AG04450 (cell line): ENCODE data around the gene CFAP58. TPM values are rescaled to one million over a fixed set of nuclear protein-coding genes. Genes with fewer than 3 reads are reported as not detected.

Experiments
- CTCF ChIA-PET: fragments of 300-600, 350-600 bp; formaldehyde crosslinking; extraction: SDS; loops from one replicate; lab custom pipeline; 2022; ENCODE audit warnings: antibody characterized with exemption, inconsistent platforms; lab: Charles Lee
- POLR2A ChIA-PET: fragments of 350-600 bp; formaldehyde crosslinking; extraction: SDS; loops from one replicate; lab custom pipeline; 2021; ENCODE audit warnings: antibody characterized with exemption, inconsistent platforms; lab: Yijun Ruan, JAX
- DNase-seq: peaks from one replicate; pipeline ENCODE4 v3.0.0-alpha.2; 2011; ENCODE audit warnings: low read depth, low spot score
- H3K27ac ChIP-seq: one replicate; pipeline ENCODE4 v1.5.1; 2012; ENCODE audit warnings: low read depth, low read length, control low read depth
- H3K27me3 ChIP-seq: one replicate; pipeline ENCODE4 v1.6.0; 2012; ENCODE audit warnings: low read length; ENCODE audit not compliant: control insufficient read depth, insufficient read depth
- H3K4me3 ChIP-seq: 2 replicates; pipeline ENCODE4 v1.5.1; 2011; ENCODE audit warnings: mild to moderate bottlenecking, low read depth, low read length, control low read depth
- H3K9me3 ChIP-seq: 2 replicates; pipeline ENCODE4 v1.5.1; 2012; ENCODE audit warnings: low read length; ENCODE audit not compliant: control insufficient read depth, insufficient read depth
- CTCF ChIP-seq: IDR thresholded peaks from 2 replicates; pipeline ENCODE4 v1.5.1; 2011; ENCODE audit warnings: low read depth, low read length, control low read depth, inconsistent platforms
- polyA plus RNA-seq: library from polyadenylated mRNA; depleted of rRNA; stranded (reverse); fragments of >200 nt; gene quantifications from 2 replicates; pipeline ENCODE4 v1.2.3, GENCODE V29; 2011

Gene CFAP58
- polyA plus RNA-seq, 1 experiment, result 0.51 TPM

DNA sequence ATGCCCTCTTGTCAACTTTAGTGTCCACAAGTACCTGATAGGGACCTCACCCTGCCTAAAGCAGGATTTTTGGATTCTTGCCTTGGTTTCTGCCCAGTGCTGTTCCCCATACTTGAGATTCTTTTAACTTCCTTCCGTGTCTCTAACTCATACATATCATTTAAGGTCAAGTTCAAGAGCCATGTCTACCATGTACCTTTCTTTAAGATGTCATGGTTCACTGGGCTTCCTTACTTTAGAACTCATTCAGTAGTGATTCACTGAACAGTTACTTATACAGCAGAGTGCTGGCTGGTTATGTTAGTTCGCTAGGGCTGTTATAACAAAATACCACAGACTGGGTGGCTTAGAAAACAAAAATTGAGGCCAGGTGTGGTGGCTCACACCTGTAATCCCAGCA, 5.0 kb upstream of the CFAP58 start:
- Histone ChIP-seq H3K4me3 (no peak overlapping the region), H3K27ac (no peak overlapping the region), H3K9me3 (no peaks in the 10 kb centered on the region), H3K27me3 (no peaks in the 10 kb centered on the region)
- POLR2A ChIA-PET, result no interaction called here
- CTCF ChIA-PET, result interaction anchor here (1.4 to 3.4 kb wide), 4 partner anchors 19 to 74 kb away, joined by 4 to 51 read pairs (median 11); no protein-coding TSS in a partner anchor
- DNase-seq, result no peak
- no peak for TF ChIP-seq CTCF

DNA sequence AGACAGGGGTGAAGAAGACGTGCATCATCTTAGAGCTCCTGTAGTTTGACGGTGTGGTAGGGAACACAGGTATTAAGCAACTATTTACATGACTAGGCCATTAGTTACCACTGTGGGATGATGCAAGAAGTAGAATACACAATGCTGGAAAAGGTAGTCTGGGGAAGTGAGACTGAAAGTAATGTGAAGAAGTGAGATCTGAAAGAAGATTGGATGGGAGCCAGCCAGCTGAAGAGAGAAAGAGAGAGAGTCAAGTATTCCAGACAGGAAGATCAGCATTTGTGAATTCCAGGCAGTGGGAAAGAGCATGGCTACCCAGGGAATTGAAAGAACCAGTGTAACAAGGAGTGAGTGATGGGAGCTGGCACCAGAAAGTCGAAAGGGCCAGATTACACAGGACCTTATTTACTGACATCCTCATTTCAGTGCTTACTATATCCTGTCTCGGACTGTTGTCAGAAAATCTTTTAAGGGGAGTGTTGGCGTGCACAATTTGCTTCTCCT, 4.0 kb upstream of the CFAP58 start:
- Histone ChIP-seq H3K27ac (peak overlapping the region; percentile 11), H3K9me3 (no peaks in the 10 kb centered on the region), H3K4me3 (0 out of 2 replicates have a peak overlapping the region, but pooled peaks have one; percentile 13), H3K27me3 (no peaks in the 10 kb centered on the region)
- CTCF ChIA-PET, result interaction anchor here (0.8 to 6.1 kb wide), 12 partner anchors 9 to 462 kb away, joined by 3 to 379 read pairs (median 6); no protein-coding TSS in a partner anchor
- no peak for DNase-seq
- POLR2A ChIA-PET, result no interaction called here
- no peak for TF ChIP-seq CTCF

DNA sequence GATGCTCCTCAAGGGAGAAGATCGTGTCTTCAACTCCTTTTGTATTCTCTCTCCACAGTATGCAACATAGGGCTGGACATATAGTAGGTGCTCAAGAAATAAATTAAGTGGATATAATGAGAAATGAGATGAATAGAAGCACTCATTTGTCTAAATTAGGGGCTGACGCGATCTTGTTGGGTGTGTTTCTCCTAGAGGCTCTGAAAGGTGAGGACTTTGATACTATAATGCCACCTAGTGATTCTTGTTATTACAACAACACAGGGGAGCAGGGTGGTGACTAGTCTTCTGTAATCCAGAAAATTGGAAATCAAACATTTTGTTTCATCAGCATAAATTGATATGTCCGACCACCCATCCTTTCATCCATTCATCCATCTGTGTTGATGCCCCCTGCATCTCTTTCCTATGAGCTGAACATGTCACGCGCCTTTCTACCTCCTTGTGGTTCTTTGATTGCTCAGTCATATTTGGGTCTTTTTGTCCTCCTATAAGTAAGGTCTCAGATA, 3.5 kb upstream of the CFAP58 start:
- no peaks in the 10 kb centered on the region for H3K27me3 ChIP-seq
- no peak for DNase-seq
- H3K27ac ChIP-seq, result peak overlapping the region; percentile 11
- ChIA-PET POLR2A (no interaction called here), CTCF (interaction anchor here (0.6 to 6.1 kb wide), 25 partner anchors 9 to 462 kb away, joined by 3 to 379 read pairs (median 5); partner anchors contain the start of gene GSTO1)
- TF ChIP-seq CTCF, result peak; percentile 63
- no peaks in the 10 kb centered on the region for H3K9me3 ChIP-seq
- H3K4me3 ChIP-seq, result 0 out of 2 replicates have a peak overlapping the region, but pooled peaks have one; percentile 13

DNA sequence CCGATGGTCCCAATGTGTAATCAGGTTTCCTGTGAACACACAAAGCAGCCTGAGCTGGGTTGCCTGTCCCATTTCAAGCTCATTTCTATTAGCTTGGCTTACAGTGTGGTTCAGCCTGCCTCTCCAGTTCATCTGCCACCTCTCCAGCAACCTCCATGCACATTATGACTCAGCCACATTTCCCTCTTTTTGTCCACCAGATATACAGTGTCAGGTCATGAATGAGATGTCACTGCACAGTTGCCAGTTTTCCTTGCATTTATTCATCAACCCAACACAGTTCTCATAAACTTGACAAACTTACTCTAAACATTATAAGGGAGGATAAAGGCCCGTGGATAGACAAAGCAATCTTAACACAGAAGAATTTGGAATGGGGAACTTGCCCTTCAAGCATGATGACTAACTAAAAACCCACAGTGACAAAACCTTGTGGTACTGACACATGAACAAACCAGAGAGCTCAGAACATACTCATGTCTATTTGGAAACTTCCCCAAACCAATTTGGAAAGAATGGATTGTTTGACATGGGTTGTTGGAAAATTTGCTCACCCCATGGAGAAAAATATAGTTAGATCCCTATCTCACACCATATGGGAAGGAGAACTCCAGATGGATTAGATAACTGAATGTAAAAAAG, 2.5 kb upstream of the CFAP58 start:
- ChIA-PET CTCF (interaction anchor here (0.7 to 6.1 kb wide), 26 partner anchors 10 to 463 kb away, joined by 3 to 379 read pairs (median 4); partner anchors contain the start of genes GSTO1 and ITPRIP), POLR2A (no interaction called here)
- no peak for DNase-seq
- no peak overlapping the region for H3K27ac ChIP-seq
- no peak overlapping the region for H3K4me3 ChIP-seq
- H3K27me3 ChIP-seq, result no peaks in the 10 kb centered on the region
- H3K9me3 ChIP-seq, result no peaks in the 10 kb centered on the region
- TF ChIP-seq CTCF, result no peak

DNA sequence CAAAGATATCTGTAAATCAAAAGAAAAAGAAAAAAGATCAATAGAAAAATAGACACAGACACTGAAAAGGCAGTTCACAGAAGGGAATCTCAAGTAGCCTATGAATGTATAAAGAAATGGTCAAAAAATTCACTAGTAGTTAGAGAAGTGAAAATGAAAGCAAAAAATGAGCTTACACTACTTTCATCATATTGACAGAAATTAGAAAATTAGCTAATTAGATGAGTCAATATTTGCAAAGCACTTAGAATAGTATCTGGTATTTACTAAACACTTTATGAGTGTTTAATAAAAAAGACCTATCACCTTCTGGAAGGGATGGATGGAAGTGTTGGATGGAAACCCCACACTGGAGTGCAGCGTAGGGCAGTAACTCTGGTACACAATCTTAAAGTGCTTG, 1.7 kb upstream of the CFAP58 start:
- H3K4me3 ChIP-seq, result no peak overlapping the region
- POLR2A ChIA-PET, result no interaction called here

More for the DNA sequence above, 1.7 kb upstream of the CFAP58 start:
- Histone ChIP-seq H3K27ac (no peak overlapping the region), H3K9me3 (no peaks in the 10 kb centered on the region), H3K27me3 (no peaks in the 10 kb centered on the region)
- TF ChIP-seq CTCF, result no peak
- DNase-seq, result no peak
- CTCF ChIA-PET, result interaction anchor here (0.7 to 6.1 kb wide), 17 partner anchors 11 to 147 kb away, joined by 3 to 379 read pairs (median 5); partner anchors contain the start of gene ITPRIP
